Suprapubic skin (tissue), 4 donors: ENCODE results near the gene NIPSNAP2.

Source experiments
- CTCF ChIP-seq, 2 donors: fragments of 200-600 bp in 1 of 2; fragments of 450-650 bp in 1 of 2; sonication (generic) in 1 of 2; IDR thresholded peaks; one replicate each; pipeline ENCODE4 v1.5.1; 2016 to 2019; ENCODE audit warnings: antibody characterized with exemption in 2 of 2, mild to moderate bottlenecking in 1 of 2, moderate library complexity in 1 of 2
- POLR2A ChIP-seq, 2 donors: fragments of 450-650 bp; IDR thresholded peaks; one replicate each; pipeline ENCODE4 v1.6.1; 2017; ENCODE audit warnings: antibody characterized with exemption in 2 of 2, mild to moderate bottlenecking in 2 of 2, moderate library complexity in 2 of 2
- POLR2AphosphoS5 ChIP-seq, 3 donors: sonication (generic); formaldehyde crosslinking; IDR thresholded peaks; one replicate each; pipeline ENCODE4 v1.6.1; 2017; ENCODE audit warnings: antibody characterized with exemption in 3 of 3

GRCh38 chr7:56007891-56008290 is 43.5 kb downstream of the NIPSNAP2 start:
- no peak for TF ChIP-seq POLR2A (IDR thresholded peaks at IDR 0.05)
- no peak for TF ChIP-seq CTCF (IDR thresholded peaks at IDR 0.05)
- TF ChIP-seq POLR2AphosphoS5 (IDR thresholded peaks at IDR 0.05): no peak
